MM.1S (cell line): Measurements from ENCODE around the gene FASTKD3.

Experiments used
- EZH2phosphoT487 ChIP-seq: fragments of 300-600 bp; sonication (generic); IDR thresholded peaks from 2 replicates; pipeline ENCODE4 v1.6.1; 2018; ENCODE audit warnings: antibody characterized with exemption, low read length
- TF ChIP-seq, protein P1 (sequence below): fragments of 300-600 bp; sonication (generic); IDR thresholded peaks from 2 replicates; pipeline ENCODE4 v1.5.1; 2016; ENCODE audit warnings: antibody characterized with exemption, low read length, mixed read lengths

- TF ChIP-seq, protein P1, sequence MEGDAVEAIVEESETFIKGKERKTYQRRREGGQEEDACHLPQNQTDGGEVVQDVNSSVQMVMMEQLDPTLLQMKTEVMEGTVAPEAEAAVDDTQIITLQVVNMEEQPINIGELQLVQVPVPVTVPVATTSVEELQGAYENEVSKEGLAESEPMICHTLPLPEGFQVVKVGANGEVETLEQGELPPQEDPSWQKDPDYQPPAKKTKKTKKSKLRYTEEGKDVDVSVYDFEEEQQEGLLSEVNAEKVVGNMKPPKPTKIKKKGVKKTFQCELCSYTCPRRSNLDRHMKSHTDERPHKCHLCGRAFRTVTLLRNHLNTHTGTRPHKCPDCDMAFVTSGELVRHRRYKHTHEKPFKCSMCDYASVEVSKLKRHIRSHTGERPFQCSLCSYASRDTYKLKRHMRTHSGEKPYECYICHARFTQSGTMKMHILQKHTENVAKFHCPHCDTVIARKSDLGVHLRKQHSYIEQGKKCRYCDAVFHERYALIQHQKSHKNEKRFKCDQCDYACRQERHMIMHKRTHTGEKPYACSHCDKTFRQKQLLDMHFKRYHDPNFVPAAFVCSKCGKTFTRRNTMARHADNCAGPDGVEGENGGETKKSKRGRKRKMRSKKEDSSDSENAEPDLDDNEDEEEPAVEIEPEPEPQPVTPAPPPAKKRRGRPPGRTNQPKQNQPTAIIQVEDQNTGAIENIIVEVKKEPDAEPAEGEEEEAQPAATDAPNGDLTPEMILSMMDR, result peak; percentile 36
- TF ChIP-seq EZH2phosphoT487, result no peak
Measured at GRCh38 chr5:7897014-7897600, 28.3 kb upstream of the FASTKD3 start.
